Uterus (tissue), 2 donors: ENCODE data around the gene POLR3B.

Experiments
- CTCF ChIP-seq, 4 experiments: fragments of 200-600 bp in 2 of 4; fragments of 450-650 bp in 2 of 4; sonication (generic) in 2 of 4; IDR thresholded peaks; one replicate each; pipeline ENCODE4 v1.5.1; 2016 to 2019; ENCODE audit warnings: antibody characterized with exemption in 4 of 4, mild to moderate bottlenecking in 2 of 4, moderate library complexity in 1 of 4
- POLR2A ChIP-seq, 2 donors: fragments of 450-650 bp; IDR thresholded peaks; one replicate each; pipeline ENCODE4 v1.6.1; 2016; ENCODE audit warnings: antibody characterized with exemption in 2 of 2, mild to moderate bottlenecking in 1 of 2, moderate library complexity in 1 of 2

GRCh38 chr12:106317406-106318082 lies 40.0 kb upstream of the POLR3B start:
- TF ChIP-seq CTCF (IDR thresholded peaks at IDR 0.05), result no peak
- TF ChIP-seq POLR2A (IDR thresholded peaks at IDR 0.05), result no peak
